Panc1 (cell line): ENCODE data around the gene F2R.
"Not testable (repeated sequence)": the region's sequence is repeated elsewhere in the genome, so short reads cannot be mapped to it uniquely, and the experiment has no call there.

Experiments used
- CTCF ChIP-seq: fragments of 450-650 bp; IDR thresholded peaks from 2 replicates; pipeline ENCODE4 v1.5.1; 2017; ENCODE audit warnings: mild to moderate bottlenecking
- SIN3A ChIP-seq: IDR thresholded peaks from 2 replicates; pipeline ENCODE4 v1.6.1; 2012; ENCODE audit warnings: low read depth, mild to moderate bottlenecking, low read length, moderate library complexity, borderline replicate concordance; ENCODE audit not compliant: insufficient read depth
- TCF7L2 ChIP-seq: IDR thresholded peaks from 2 replicates; pipeline ENCODE4 v1.6.1; 2011; ENCODE audit warnings: mild to moderate bottlenecking, low read depth, low read length, inconsistent platforms

DNA sequence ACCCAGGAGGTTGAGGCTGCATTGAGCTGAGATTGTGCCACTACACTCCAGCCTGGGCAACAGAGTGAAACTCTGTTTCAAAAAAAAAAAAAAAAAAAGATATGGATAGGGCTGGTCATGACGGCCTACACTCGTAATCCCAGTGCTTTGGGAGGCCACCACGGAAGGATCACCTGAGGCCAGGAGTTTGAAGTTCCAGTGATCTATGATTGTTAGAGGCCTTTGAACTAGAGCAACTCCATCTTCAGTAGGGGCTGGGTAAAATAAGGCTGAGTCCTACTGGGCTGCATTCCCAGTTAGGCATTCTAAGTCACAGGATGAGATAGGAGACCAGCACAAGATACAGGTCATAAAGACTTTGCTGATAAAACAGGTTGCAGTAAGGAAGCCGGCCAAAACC, 64.7 kb downstream of the F2R start:
- TF ChIP-seq CTCF, SIN3A, TCF7L2: not testable (repeated sequence)
